ENCODE results near the gene COL19A1.

COL19A1 gene

GRCh38 chr6:70171236-70171635 is 304.9 kb downstream of the COL19A1 start:
- no peak for DNase-seq (ENCODE audit: low read depth)

GRCh38 chr6:70172252-70172651 is 305.9 kb downstream of the COL19A1 start:
- no peak for DNase-seq (ENCODE audit: low read depth)

- DNase-seq (ENCODE audit: low read depth): no peak
Observed at GRCh38 chr6:70175770-70176169, 309.4 kb downstream of the COL19A1 start.

GRCh38 chr6:70176842-70177550 is 310.6 kb downstream of the COL19A1 start:
- DNase-seq (ENCODE audit: low read depth): no peak

- DNase-seq (ENCODE audit: low read depth): no peak
Observed at GRCh38 chr6:70180183-70180900, 314.0 kb downstream of the COL19A1 start.

GRCh38 chr6:70180901-70181599 is 314.7 kb downstream of the COL19A1 start:
- DNase-seq (ENCODE audit: low read depth): no peak

GRCh38 chr6:70183538-70183937 is 317.2 kb downstream of the COL19A1 start:
- DNase-seq (ENCODE audit: low read depth): no peak

GRCh38 chr6:70184723-70185122 is 318.4 kb downstream of the COL19A1 start:
- DNase-seq (ENCODE audit: low read depth): no peak

- no peak for DNase-seq (ENCODE audit: low read depth)
Observed at GRCh38 chr6:70186461-70186860, 320.1 kb downstream of the COL19A1 start.

GRCh38 chr6:70188202-70188601 is 321.8 kb downstream of the COL19A1 start:
- DNase-seq (ENCODE audit: low read depth): no peak

- DNase-seq (ENCODE audit: low read depth): no peak
Observed at GRCh38 chr6:70194421-70194820, 328.1 kb downstream of the COL19A1 start.

- no peak for DNase-seq (ENCODE audit: low read depth)
Observed at GRCh38 chr6:70196531-70196930, 330.2 kb downstream of the COL19A1 start.

- DNase-seq (ENCODE audit: low read depth): no peak
Observed at GRCh38 chr6:70198785-70199184, 332.4 kb downstream of the COL19A1 start.

- no peak for DNase-seq (ENCODE audit: low read depth)
Observed at GRCh38 chr6:70208235-70208790, 342.0 kb downstream of the COL19A1 start.

GRCh38 chr6:70210462-70210861 is 344.1 kb downstream of the COL19A1 start:
- no peak for DNase-seq (ENCODE audit: low read depth)

GRCh38 chr6:70215460-70216108 is 349.2 kb downstream of the COL19A1 start:
- DNase-seq (ENCODE audit: low read depth): no peak

- DNase-seq (ENCODE audit: low read depth): no peak
Observed at GRCh38 chr6:70216767-70217166, 350.4 kb downstream of the COL19A1 start.

GRCh38 chr6:70219943-70220613 is 353.7 kb downstream of the COL19A1 start:
- DNase-seq (ENCODE audit: low read depth): no peak

GRCh38 chr6:70221025-70221714 is 354.8 kb downstream of the COL19A1 start:
- DNase-seq (ENCODE audit: low read depth): no peak

- DNase-seq (ENCODE audit: low read depth): no peak
Observed at GRCh38 chr6:70221715-70222438, 355.5 kb downstream of the COL19A1 start.

Measured in T follicular helper cell (primary cell).